Neural progenitor cell (in vitro differentiated cells): ENCODE measurements around the gene RAD1.

Source experiments
- EZH2 ChIP-seq: fragments of 200-600 bp; sonication (generic); IDR thresholded peaks from 2 replicates; pipeline ENCODE4 v1.6.1; 2017; ENCODE audit warnings: antibody characterized with exemption, mild to moderate bottlenecking, moderate library complexity
- TF ChIP-seq, protein P1 (sequence below): fragments of 200-600 bp; sonication (generic); IDR thresholded peaks from 2 replicates; pipeline ENCODE4 v1.5.1; 2017; ENCODE audit warnings: antibody characterized with exemption, mild to moderate bottlenecking

DNA sequence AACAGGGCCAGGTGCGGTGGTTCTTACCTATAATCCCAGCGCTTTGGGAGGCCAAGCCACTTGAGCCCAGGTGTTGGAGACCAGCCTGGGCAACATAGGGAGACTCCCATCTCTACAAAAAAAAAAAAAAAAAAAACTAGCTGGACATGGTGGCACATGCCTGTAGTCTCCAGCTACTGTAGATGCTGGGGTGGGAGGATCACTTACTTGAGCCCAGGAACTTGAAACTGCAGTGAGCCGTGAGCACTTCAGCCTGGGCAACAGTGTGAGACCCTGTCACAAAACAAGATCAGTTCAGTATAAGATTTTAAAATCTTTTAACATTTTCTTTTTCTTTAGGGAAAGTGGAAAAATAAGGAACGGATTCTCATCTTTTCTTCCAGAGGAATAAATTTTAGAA lies 2.7 kb upstream of the RAD1 start:
- TF ChIP-seq, protein P1, sequence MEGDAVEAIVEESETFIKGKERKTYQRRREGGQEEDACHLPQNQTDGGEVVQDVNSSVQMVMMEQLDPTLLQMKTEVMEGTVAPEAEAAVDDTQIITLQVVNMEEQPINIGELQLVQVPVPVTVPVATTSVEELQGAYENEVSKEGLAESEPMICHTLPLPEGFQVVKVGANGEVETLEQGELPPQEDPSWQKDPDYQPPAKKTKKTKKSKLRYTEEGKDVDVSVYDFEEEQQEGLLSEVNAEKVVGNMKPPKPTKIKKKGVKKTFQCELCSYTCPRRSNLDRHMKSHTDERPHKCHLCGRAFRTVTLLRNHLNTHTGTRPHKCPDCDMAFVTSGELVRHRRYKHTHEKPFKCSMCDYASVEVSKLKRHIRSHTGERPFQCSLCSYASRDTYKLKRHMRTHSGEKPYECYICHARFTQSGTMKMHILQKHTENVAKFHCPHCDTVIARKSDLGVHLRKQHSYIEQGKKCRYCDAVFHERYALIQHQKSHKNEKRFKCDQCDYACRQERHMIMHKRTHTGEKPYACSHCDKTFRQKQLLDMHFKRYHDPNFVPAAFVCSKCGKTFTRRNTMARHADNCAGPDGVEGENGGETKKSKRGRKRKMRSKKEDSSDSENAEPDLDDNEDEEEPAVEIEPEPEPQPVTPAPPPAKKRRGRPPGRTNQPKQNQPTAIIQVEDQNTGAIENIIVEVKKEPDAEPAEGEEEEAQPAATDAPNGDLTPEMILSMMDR = no peak
- TF ChIP-seq EZH2 = no peak
